Measurements from ENCODE around the gene C1QTNF12.

Gene C1QTNF12

GRCh38 chr1:1272341-1273208 is 26.1 kb upstream of the C1QTNF12 start:
- H3K4me3 ChIP-seq (ENCODE audit: low read depth, low read length) = peak overlapping the region; percentile 88
- TF ChIP-seq, protein P1, sequence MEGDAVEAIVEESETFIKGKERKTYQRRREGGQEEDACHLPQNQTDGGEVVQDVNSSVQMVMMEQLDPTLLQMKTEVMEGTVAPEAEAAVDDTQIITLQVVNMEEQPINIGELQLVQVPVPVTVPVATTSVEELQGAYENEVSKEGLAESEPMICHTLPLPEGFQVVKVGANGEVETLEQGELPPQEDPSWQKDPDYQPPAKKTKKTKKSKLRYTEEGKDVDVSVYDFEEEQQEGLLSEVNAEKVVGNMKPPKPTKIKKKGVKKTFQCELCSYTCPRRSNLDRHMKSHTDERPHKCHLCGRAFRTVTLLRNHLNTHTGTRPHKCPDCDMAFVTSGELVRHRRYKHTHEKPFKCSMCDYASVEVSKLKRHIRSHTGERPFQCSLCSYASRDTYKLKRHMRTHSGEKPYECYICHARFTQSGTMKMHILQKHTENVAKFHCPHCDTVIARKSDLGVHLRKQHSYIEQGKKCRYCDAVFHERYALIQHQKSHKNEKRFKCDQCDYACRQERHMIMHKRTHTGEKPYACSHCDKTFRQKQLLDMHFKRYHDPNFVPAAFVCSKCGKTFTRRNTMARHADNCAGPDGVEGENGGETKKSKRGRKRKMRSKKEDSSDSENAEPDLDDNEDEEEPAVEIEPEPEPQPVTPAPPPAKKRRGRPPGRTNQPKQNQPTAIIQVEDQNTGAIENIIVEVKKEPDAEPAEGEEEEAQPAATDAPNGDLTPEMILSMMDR (IDR thresholded peaks at IDR 0.05; ENCODE audit: low read depth, low read length) = no peak

DNA sequence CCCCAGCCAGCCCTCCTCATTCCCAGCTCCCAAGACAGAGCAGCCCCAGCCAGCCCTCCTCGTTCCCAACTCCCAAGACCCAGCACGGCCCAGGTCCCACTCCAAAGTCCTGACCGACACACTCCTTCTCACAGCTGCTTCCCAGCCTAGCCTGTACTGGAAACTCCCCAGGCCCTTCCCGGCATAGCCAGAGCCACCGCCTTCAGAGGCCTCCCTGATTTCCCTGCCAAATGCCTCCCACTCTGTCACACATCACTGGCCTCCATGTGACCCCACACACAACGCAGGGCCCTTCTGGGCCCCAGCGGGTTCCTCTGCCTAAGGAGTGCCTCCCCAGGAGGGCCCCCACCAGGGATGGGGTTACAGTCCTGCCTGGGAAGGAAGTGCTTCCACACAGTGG is 24.3 kb upstream of the C1QTNF12 start:
- H3K4me3 ChIP-seq (ENCODE audit: low read depth, low read length) = peak overlapping the region; percentile 47
- TF ChIP-seq, protein P1 (IDR thresholded peaks at IDR 0.05; ENCODE audit: low read depth, low read length) = no peak

DNA sequence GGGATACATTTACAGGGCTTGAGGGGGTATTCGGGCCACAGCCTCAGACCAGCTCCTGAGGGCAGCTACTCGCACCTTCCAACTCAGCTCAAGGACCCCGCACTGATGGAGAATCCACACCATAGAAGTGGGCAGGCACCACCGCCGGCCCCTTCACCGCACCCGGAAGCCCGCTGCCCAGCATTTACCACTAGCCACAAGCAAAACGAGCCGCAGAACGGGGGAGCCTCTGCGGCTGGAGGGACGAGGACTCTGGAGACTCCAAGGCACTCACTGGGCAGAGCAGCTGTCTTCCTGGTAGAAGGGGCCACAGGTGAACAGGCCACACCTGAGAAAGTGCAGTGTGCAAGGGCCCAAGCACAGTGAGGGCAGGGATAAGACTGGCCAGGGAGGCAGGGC is 21.8 kb upstream of the C1QTNF12 start:
- H3K4me3 ChIP-seq (ENCODE audit: low read depth, low read length) = no peak overlapping the region
- TF ChIP-seq, protein P1 (IDR thresholded peaks at IDR 0.05; ENCODE audit: low read depth, low read length) = no peak

- no peak overlapping the region for H3K4me3 ChIP-seq (ENCODE audit: low read depth, low read length)
- TF ChIP-seq, protein P1 (IDR thresholded peaks at IDR 0.05; ENCODE audit: low read depth, low read length) = no peak
Measured at GRCh38 chr1:1267488-1268283, 21.2 kb upstream of the C1QTNF12 start.

GRCh38 chr1:1264868-1265272 is 18.3 kb upstream of the C1QTNF12 start:
- TF ChIP-seq, protein P1 (IDR thresholded peaks at IDR 0.05; ENCODE audit: low read depth, low read length) = peak; percentile 53
- H3K4me3 ChIP-seq (ENCODE audit: low read depth, low read length) = peak overlapping the region; percentile 8; the same call in 1 of the 2 replicates

- TF ChIP-seq, protein P1 (IDR thresholded peaks at IDR 0.05; ENCODE audit: low read depth, low read length) = no peak
Measured at GRCh38 chr1:1264026-1264425, 17.5 kb upstream of the C1QTNF12 start.

GRCh38 chr1:1262758-1263157 is 16.2 kb upstream of the C1QTNF12 start:
- no peak overlapping the region for H3K4me3 ChIP-seq (ENCODE audit: low read depth, low read length)
- TF ChIP-seq, protein P1 (IDR thresholded peaks at IDR 0.05; ENCODE audit: low read depth, low read length) = no peak

More at GRCh38 chr1:1264026-1264425, 17.5 kb upstream of the C1QTNF12 start:
- H3K4me3 ChIP-seq (ENCODE audit: low read depth, low read length) = peak overlapping the region; percentile 1
